Upper lobe of right lung (tissue), 1 donor: Measurements from ENCODE around the gene CALHM2. TPM values are rescaled to one million over a fixed set of nuclear protein-coding genes. Genes with fewer than 3 reads are reported as not detected.

Experiments
- ATAC-seq: fragments of 200-7000 bp; cut with Tn5 transposase; one replicate; pipeline ENCODE4 v1.9.1; 2020; ENCODE audit warnings: mild to moderate bottlenecking, moderate library complexity
- DNase-seq: peaks from one replicate; pipeline ENCODE4 v3.0.0-alpha.2; 2020
- H3K27ac ChIP-seq: fragments of 200-600 bp; one replicate; pipeline ENCODE4 v1.8.0; 2022
- H3K27me3 ChIP-seq: fragments of 200-600 bp; one replicate; pipeline ENCODE4 v1.8.0; 2022; ENCODE audit warnings: mild to moderate bottlenecking
- H3K36me3 ChIP-seq: fragments of 200-600 bp; one replicate; pipeline ENCODE4 v1.8.0; 2022
- H3K4me1 ChIP-seq: fragments of 200-600 bp; one replicate; pipeline ENCODE4 v1.8.0; 2022
- H3K4me3 ChIP-seq: fragments of 200-600 bp; one replicate; pipeline ENCODE4 v1.8.0; 2022; ENCODE audit warnings: mild to moderate bottlenecking
- H3K9me3 ChIP-seq: fragments of 200-600 bp; one replicate; pipeline ENCODE4 v1.8.0; 2022
- intact Hi-C: fragments of 100-400 bp; cut with DNase I; formaldehyde crosslinking; loops from one replicate; pipeline ENCODE4 v1.11.0; 2022
- long read RNA-seq: library from polyadenylated mRNA; unstranded; transcript quantifications from one replicate; pipeline ENCODE4 v2.0.0, GENCODE V29; 2021
- total RNA-seq: library from RNA; stranded (reverse); fragmentation: NEBNext Ultra II Directional; extraction: Animal tissue kit (Norgen Biotek cat#: 25700); gene quantifications from one replicate; pipeline ENCODE4 v1.2.1, GENCODE V29; 2021
- TF ChIP-seq, protein P1 (sequence below): fragments of 200-600 bp; IDR thresholded peaks from one replicate; pipeline ENCODE4 v1.8.0; 2022; ENCODE audit warnings: antibody characterized with exemption
- donor health status: DM: no; HTN: yes; CAD: no; lungs with severe emphysema.

Gene CALHM2, protein sequence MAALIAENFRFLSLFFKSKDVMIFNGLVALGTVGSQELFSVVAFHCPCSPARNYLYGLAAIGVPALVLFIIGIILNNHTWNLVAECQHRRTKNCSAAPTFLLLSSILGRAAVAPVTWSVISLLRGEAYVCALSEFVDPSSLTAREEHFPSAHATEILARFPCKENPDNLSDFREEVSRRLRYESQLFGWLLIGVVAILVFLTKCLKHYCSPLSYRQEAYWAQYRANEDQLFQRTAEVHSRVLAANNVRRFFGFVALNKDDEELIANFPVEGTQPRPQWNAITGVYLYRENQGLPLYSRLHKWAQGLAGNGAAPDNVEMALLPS
- total RNA-seq, result 29.4 TPM
- long read RNA-seq, transcript CALHM2-202 (4 exons, 1,843 nt), result minor isoform, 9 of 69 reads
- long read RNA-seq, transcript CALHM2-201 (4 exons, 1,859 nt), result major isoform, 11 of 69 reads
- long read RNA-seq, partial matches to known transcripts, result 16 of 69 reads
- long read RNA-seq, other reads (novel, unspliced or antisense), result 32 of 69 reads

GRCh38 chr10:103451831-103452505 lies at the start of gene CALHM2:
Gene CALHM2, minus strand, starts transcription at chr10:103452370. Its CDS starts 2,429 bp downstream, at chr10:103449941.
- no peaks in the 10 kb centered on the region for H3K9me3 ChIP-seq
- DNase-seq, result peak; percentile 82
- ATAC-seq, result peak; percentile 73
- H3K27ac ChIP-seq, result peak within 1 kb of the TSS; percentile 90
- H3K36me3 ChIP-seq, result peaks cover 37% of the 10 kb centered on the region
- TF ChIP-seq, protein P1, sequence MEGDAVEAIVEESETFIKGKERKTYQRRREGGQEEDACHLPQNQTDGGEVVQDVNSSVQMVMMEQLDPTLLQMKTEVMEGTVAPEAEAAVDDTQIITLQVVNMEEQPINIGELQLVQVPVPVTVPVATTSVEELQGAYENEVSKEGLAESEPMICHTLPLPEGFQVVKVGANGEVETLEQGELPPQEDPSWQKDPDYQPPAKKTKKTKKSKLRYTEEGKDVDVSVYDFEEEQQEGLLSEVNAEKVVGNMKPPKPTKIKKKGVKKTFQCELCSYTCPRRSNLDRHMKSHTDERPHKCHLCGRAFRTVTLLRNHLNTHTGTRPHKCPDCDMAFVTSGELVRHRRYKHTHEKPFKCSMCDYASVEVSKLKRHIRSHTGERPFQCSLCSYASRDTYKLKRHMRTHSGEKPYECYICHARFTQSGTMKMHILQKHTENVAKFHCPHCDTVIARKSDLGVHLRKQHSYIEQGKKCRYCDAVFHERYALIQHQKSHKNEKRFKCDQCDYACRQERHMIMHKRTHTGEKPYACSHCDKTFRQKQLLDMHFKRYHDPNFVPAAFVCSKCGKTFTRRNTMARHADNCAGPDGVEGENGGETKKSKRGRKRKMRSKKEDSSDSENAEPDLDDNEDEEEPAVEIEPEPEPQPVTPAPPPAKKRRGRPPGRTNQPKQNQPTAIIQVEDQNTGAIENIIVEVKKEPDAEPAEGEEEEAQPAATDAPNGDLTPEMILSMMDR, result no peak
- H3K4me3 ChIP-seq, result peak within 1 kb of the TSS; percentile 90
- H3K27me3 ChIP-seq, result no peaks in the 10 kb centered on the region
- peaks cover 46% of the 10 kb centered on the region for H3K4me1 ChIP-seq
- intact Hi-C loops, result no loop called here

- no peak for ATAC-seq
- Histone ChIP-seq H3K4me3 (no peak overlapping the region), H3K36me3 (no peaks in the 10 kb centered on the region), H3K4me1 (no peaks in the 10 kb centered on the region), H3K27ac (no peak overlapping the region), H3K27me3 (no peaks in the 10 kb centered on the region), H3K9me3 (no peaks in the 10 kb centered on the region)
- TF ChIP-seq, protein P1, result no peak
- peak; percentile 10 for DNase-seq
- intact Hi-C loops, result no loop called here
Measured at GRCh38 chr10:103501186-103501585, 49.0 kb upstream of the CALHM2 start.

DNA sequence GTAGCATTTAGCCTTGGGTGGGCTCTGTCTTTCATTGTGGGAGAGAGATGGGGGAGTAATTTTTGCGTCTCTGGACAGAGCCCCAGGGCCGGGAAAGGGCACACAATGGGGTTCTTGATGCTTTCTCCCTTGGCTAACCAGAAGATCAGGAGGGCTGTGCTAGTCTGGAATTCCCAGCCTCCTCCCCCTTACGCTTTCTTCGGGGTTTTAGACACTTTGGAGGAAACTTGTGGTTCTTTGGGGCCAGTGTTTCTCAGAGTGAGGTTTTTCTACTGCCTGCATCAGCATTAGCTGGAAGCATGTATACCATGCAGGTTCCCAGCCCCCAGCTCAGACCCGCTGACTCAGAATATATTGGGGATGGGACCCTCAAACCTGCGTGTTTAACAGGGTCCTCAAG lies 48.3 kb upstream of the CALHM2 start:
- DNase-seq, result no peak
- intact Hi-C loops, result no loop called here
- Histone ChIP-seq H3K27ac (no peak overlapping the region), H3K27me3 (peaks cover 4% of the 10 kb centered on the region), H3K4me3 (no peak overlapping the region), H3K36me3 (no peaks in the 10 kb centered on the region), H3K4me1 (no peaks in the 10 kb centered on the region), H3K9me3 (no peaks in the 10 kb centered on the region)
- no peak for ATAC-seq
- TF ChIP-seq, protein P1, result no peak

GRCh38 chr10:103499881-103500280 lies 47.7 kb upstream of the CALHM2 start:
- no peaks in the 10 kb centered on the region for H3K36me3 ChIP-seq
- no peak for ATAC-seq
- no peak overlapping the region for H3K4me3 ChIP-seq
- no peaks in the 10 kb centered on the region for H3K9me3 ChIP-seq
- no peaks in the 10 kb centered on the region for H3K4me1 ChIP-seq
- no peak overlapping the region for H3K27ac ChIP-seq
- intact Hi-C loops, result no loop called here
- DNase-seq, result no peak
- TF ChIP-seq, protein P1, result no peak
- peaks cover 10% of the 10 kb centered on the region for H3K27me3 ChIP-seq

DNA sequence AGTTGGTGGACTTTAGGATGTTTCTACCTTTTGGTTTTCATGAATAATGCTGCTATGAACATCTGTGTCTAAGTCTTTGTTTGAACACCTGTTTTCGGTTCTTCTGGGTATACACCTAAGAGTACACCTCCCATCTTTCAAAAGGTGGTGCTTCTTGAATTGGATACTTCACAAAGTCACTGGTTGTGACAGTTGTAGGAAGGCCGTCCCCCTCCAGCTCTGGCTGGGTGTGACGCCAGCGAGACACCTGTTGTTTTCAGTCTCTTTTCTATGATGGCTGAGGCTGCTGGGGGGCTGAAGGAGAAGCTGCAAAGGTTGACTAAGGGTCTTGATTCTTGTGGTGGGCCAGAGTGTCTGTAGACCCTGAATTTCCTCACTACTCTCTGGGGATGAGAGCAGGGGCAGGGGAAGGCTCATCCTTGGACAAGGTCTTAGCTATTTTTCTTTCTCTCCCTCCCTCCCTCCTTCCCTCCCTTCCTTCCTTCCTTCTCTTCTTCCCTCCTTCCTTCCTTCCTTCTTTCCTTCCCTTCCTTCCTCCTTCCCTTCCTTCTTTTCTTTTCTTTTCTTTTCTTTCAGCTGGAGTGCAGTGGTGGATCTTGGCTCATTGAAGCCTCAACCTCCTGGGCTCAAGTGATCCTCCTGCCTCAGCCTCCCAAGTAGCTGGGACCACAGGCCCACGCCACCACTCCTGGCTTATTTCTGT lies 46.9 kb upstream of the CALHM2 start:
- no peaks in the 10 kb centered on the region for H3K9me3 ChIP-seq
- intact Hi-C loops, result no loop called here
- no peak overlapping the region for H3K27ac ChIP-seq
- H3K4me1 ChIP-seq, result peaks cover 5% of the 10 kb centered on the region
- DNase-seq (no peak), ATAC-seq (no peak)
- TF ChIP-seq, protein P1, result no peak
- no peaks in the 10 kb centered on the region for H3K36me3 ChIP-seq
- no peak overlapping the region for H3K4me3 ChIP-seq
- peaks cover 18% of the 10 kb centered on the region for H3K27me3 ChIP-seq
